A549 (cell line): ENCODE measurements around the gene PRDM12. TPM values are rescaled to one million over a fixed set of nuclear protein-coding genes. Genes with fewer than 3 reads are reported as not detected.
A peak's percentile ranks its signal among the peaks of the same experiment; 100 is the strongest.

Source experiments
- ATAC-seq, 2 experiments: fragments of 200-7000 bp in 1 of 2; fragments of >200 bp in 1 of 2; cut with Nextera tagmentation in 1 of 2; cut with Tn5 transposase in 1 of 2; 3 replicates each; pipeline versions ENCODE4 v1.8.0 to v1.9.1; 2018 to 2020; ENCODE audit warnings: mild to moderate bottlenecking in 1 of 2, moderate library complexity in 1 of 2
- CTCF ChIA-PET: fragments of 300-600 bp; sonication (Branson Sonifier 250); formaldehyde crosslinking; extraction: SDS; loops from one replicate; lab custom pipeline; 2021; ENCODE audit warnings: antibody characterized with exemption, inconsistent platforms; lab: Yijun Ruan, JAX
- POLR2A ChIA-PET: fragments of 350-600 bp; formaldehyde crosslinking; extraction: SDS; loops from one replicate; lab custom pipeline; 2021; ENCODE audit warnings: antibody characterized with exemption, inconsistent platforms; lab: Yijun Ruan, JAX
- DNase-seq, 2 experiments: peaks; one replicate each; pipeline versions ENCODE4 v3.0.0 to v3.0.0-alpha.2; 2011 to 2016; ENCODE audit warnings: low read depth in 1 of 2, low spot score in 1 of 2
- FAIRE-seq: peaks from 2 replicates; lab custom pipeline; 2011; peaks lifted over from hg19 to GRCh38; lab: Jason Lieb, UNC
- H3K27ac ChIP-seq, 2 experiments: fragments of >200 bp; sonication (Bioruptor Twin); formaldehyde crosslinking; 3 replicates each; pipeline ENCODE4 v1.5.1; 2016 to 2017
- H3K4me1 ChIP-seq: fragments of >200 bp; sonication (Bioruptor Twin); formaldehyde crosslinking; 3 replicates; pipeline ENCODE4 v1.6.1; 2016
- H3K4me2 ChIP-seq: fragments of >200 bp; sonication (Bioruptor Twin); formaldehyde crosslinking; 3 replicates; pipeline ENCODE4 v1.6.1; 2016
- H3K4me3 ChIP-seq: fragments of >200 bp; sonication (Bioruptor Twin); formaldehyde crosslinking; 3 replicates; pipeline ENCODE4 v1.5.1; 2016
- H3K9me3 ChIP-seq: fragments of >200 bp; sonication (Bioruptor Twin); formaldehyde crosslinking; 3 replicates; pipeline ENCODE4 v1.6.1; 2016
- BCL3 ChIP-seq: fragments of >200 bp; sonication (Bioruptor Twin); formaldehyde crosslinking; IDR thresholded peaks from 3 replicates; pipeline ENCODE4 v1.6.1; 2016
- BHLHE40 ChIP-seq: IDR thresholded peaks from 2 replicates; pipeline ENCODE4 v1.6.1; 2012; ENCODE audit warnings: low read depth, low read length, inconsistent platforms
- CBX8 ChIP-seq: fragments of 200-600 bp; sonication (generic); IDR thresholded peaks from 2 replicates; pipeline ENCODE4 v1.6.1; 2016
- CEBPB ChIP-seq, 2 experiments: fragments of >200 bp in 1 of 2; sonication (Bioruptor Twin) in 1 of 2; formaldehyde crosslinking in 1 of 2; IDR thresholded peaks; 2 replicates each; pipeline ENCODE4 v1.6.1; 2012 to 2016
- CTCF ChIP-seq: fragments of >200 bp; sonication (Bioruptor Twin); formaldehyde crosslinking; IDR thresholded peaks from 3 replicates; pipeline ENCODE4 v1.5.1; 2016
- E2F6 ChIP-seq: IDR thresholded peaks from 2 replicates; pipeline ENCODE4 v1.6.1; 2012; ENCODE audit warnings: low read depth, borderline replicate concordance
- ELK1 ChIP-seq: fragments of 150-350 bp; IDR thresholded peaks from 2 replicates; pipeline ENCODE4 v1.6.1; 2014; ENCODE audit warnings: low read depth, mild to moderate bottlenecking, low read length
- FOXS1 ChIP-seq: fragments of 250-450 bp; sonication (Bioruptor Pico); IDR thresholded peaks from 2 replicates; pipeline ENCODE4 v1.5.0; 2020; ENCODE audit warnings: mild to moderate bottlenecking, moderate library complexity
- HDAC2 ChIP-seq: fragments of 200-600 bp; sonication (generic); IDR thresholded peaks from 2 replicates; pipeline ENCODE4 v1.6.1; 2016
- HES2 ChIP-seq: fragments of >200 bp; sonication (Bioruptor Twin); formaldehyde crosslinking; IDR thresholded peaks from 2 replicates; pipeline ENCODE4 v1.6.1; 2016
- HOXA7 ChIP-seq: fragments of 250-450 bp; sonication (Bioruptor Pico); IDR thresholded peaks from 2 replicates; pipeline ENCODE4 v1.5.0; 2020; ENCODE audit warnings: mild to moderate bottlenecking, moderate library complexity
- MAX ChIP-seq: IDR thresholded peaks from 2 replicates; pipeline ENCODE4 v1.6.1; 2012
- NFE2L2 ChIP-seq: fragments of 150-350 bp; conservative IDR thresholded peaks from 2 replicates; pipeline ENCODE4 v1.6.1; 2014; ENCODE audit warnings: low read length
- POLR2AphosphoS2 ChIP-seq: conservative IDR thresholded peaks from 2 replicates; pipeline ENCODE4 v1.6.1; 2012; ENCODE audit warnings: low read length, improper control_type of control experiment, inconsistent platforms
- RAD21 ChIP-seq, 2 experiments: fragments of >200 bp in 1 of 2; sonication (Bioruptor Twin) in 1 of 2; formaldehyde crosslinking in 1 of 2; IDR thresholded peaks in 1 of 2; conservative IDR thresholded peaks in 1 of 2; 2 replicates in 1 of 2; 3 replicates in 1 of 2; pipeline ENCODE4 v1.6.1; 2012 to 2018; ENCODE audit warnings: inconsistent platforms in 1 of 2
- REST ChIP-seq: fragments of 200-600 bp; sonication (generic); IDR thresholded peaks from 2 replicates; pipeline ENCODE4 v1.6.1; 2016; ENCODE audit warnings: antibody characterized with exemption, mild to moderate bottlenecking, moderate library complexity
- TP53 ChIP-seq: fragments of 250-450 bp; sonication (Bioruptor Pico); IDR thresholded peaks from 2 replicates; pipeline ENCODE4 v1.5.0; 2021; ENCODE audit warnings: mild to moderate bottlenecking, moderate library complexity
- ZFP36 ChIP-seq: fragments of 450-650 bp; IDR thresholded peaks from 2 replicates; pipeline ENCODE4 v1.6.1; 2014; ENCODE audit warnings: borderline replicate concordance; ENCODE audit not compliant: partially characterized antibody
- WGBS: methylation state at CpG from one replicate; pipeline ENCODE4 v1.1.6; 2017; ENCODE audit errors: missing lambda C conversion rate; 5-methylcytosine and 5-hydroxymethylcytosine counted together
- polyA plus RNA-seq, 4 experiments: library from polyadenylated mRNA; depleted of rRNA in 3 of 4; stranded (reverse); fragments of >200 nt; fragmentation: RNase III in 1 of 4; extraction: RNeasy Plus Mini Kit Qiagen cat#74134 plus additional on column Dnase treatment in 1 of 4; gene quantifications; 2 replicates in 3 of 4; 3 replicates in 1 of 4; pipeline ENCODE4 v1.2.3, GENCODE V29; 2011 to 2017

The PRDM12 gene
- polyA plus RNA-seq, 2 of the 4 experiments (the other 2 are of a cell fraction): 0.09 to 0.17 TPM

GRCh38 chr9:130687615-130688014, 23.2 kb downstream of the PRDM12 start (continued):
- TF ChIP-seq E2F6 (no peak), HOXA7 (CRISPR knock-in tag) (no peak), MAX (no peak), CTCF (no peak)
- TF ChIP-seq, all 56 proteins: peak for 0

GRCh38 chr9:130688072-130688471, 23.7 kb downstream of the PRDM12 start:
- ChIA-PET POLR2A (no interaction called here), CTCF (interaction anchor here (1.2 to 15.9 kb wide), 3 partner anchors 18 to 224 kb away, joined by 3 to 453 read pairs (median 102); no protein-coding TSS in a partner anchor)
- Histone ChIP-seq H3K4me3 (no peak overlapping the region), H3K4me1 (peaks cover 5% of the 10 kb centered on the region; the same call in 1 of the 3 replicates), H3K9me3 (peaks cover 12% of the 10 kb centered on the region; the same call in 2 of the 3 replicates), H3K4me2 (no peak overlapping the region), H3K27ac (no peak overlapping the region)
- DNase-seq (no peak), FAIRE-seq (no peak), ATAC-seq (no peak)
- 81% methylated on average over 5 of the region's 5 CpGs for WGBS
- TF ChIP-seq REST: no peak
- TF ChIP-seq HDAC2: no peak
- TF ChIP-seq FOXS1: no peak
- no peak for TF ChIP-seq CBX8
- TF ChIP-seq BHLHE40: no peak

- Histone ChIP-seq H3K4me3 (peak overlapping the region; percentile 21; the same call in 1 of the 3 replicates), H3K4me2 (peak overlapping the region; percentile 88), H3K27ac (peak overlapping the region; percentile 57 to 78), H3K9me3 (peaks cover 11% of the 10 kb centered on the region; the same call in 2 of the 3 replicates), H3K4me1 (peaks cover 5% of the 10 kb centered on the region; the same call in 2 of the 3 replicates)
- FAIRE-seq: no peak
- WGBS: 7% methylated on average over 1 of the region's 1 CpG
- CTCF ChIA-PET: interaction anchor here (1.2 to 15.9 kb wide), 4 partner anchors 10 to 225 kb away, joined by 3 to 453 read pairs (median 53); no protein-coding TSS in a partner anchor
- no peak for ATAC-seq
- POLR2A ChIA-PET: interaction anchor here (0.5 to 1.1 kb wide), 6 partner anchors 9 to 224 kb away, joined by 3 to 5 read pairs (median 4); partner anchors contain the start of gene FUBP3
- DNase-seq: no peak
- TF ChIP-seq TP53 (CRISPR knock-in tag): no peak
- peak; percentile 14 for TF ChIP-seq ZFP36
Measured at GRCh38 chr9:130689572-130689936, 25.2 kb downstream of the PRDM12 start.

GRCh38 chr9:130689937-130690700, 25.7 kb downstream of the PRDM12 start:
- FAIRE-seq: no peak
- H3K9me3 ChIP-seq: peaks cover 6% of the 10 kb centered on the region; the same call in 1 of the 3 replicates
- TF ChIP-seq RAD21 (conservative IDR thresholded peaks at IDR 0.05 in 1 of 2, IDR thresholded peaks at IDR 0.05 in 1 of 2) (no peak), POLR2AphosphoS2 (no peak), HES2 (no peak), ELK1 (no peak), E2F6 (no peak), CEBPB (IDR thresholded peaks at IDR 0.05) (no peak), BCL3 (0 out of 3 replicates have a peak, but pooled peaks have one; percentile 72), NFE2L2 (no peak)

More at GRCh38 chr9:130689937-130690700, 25.7 kb downstream of the PRDM12 start:
- 6% methylated on average over 15 of the region's 15 CpGs for WGBS
- CTCF ChIA-PET: interaction anchor here (0.7 to 15.9 kb wide), 7 partner anchors 8 to 226 kb away, joined by 3 to 453 read pairs (median 4); no protein-coding TSS in a partner anchor
- Histone ChIP-seq H3K4me1 (peaks cover 11% of the 10 kb centered on the region; the same call in 2 of the 3 replicates), H3K4me3 (peak overlapping the region; percentile 53), H3K4me2 (peak overlapping the region; percentile 88), H3K27ac (peak overlapping the region; percentile 66 to 78)
- peak; percentile 78 to 85 for ATAC-seq
- POLR2A ChIA-PET: interaction anchor here (0.5 to 1.1 kb wide), 5 partner anchors 10 to 225 kb away, joined by 3 to 5 read pairs (median 3); partner anchors contain the start of gene FUBP3
- peak; percentile 93 to 95 for DNase-seq
